Spleen (tissue), 11 donors: ENCODE measurements around the gene NDUFA11. TPM values are rescaled to one million over a fixed set of nuclear protein-coding genes. Genes with fewer than 3 reads are reported as not detected.
A peak's percentile ranks its signal among the peaks of the same experiment; 100 is the strongest.

ENCODE experiments used
- DNase-seq: peaks from one replicate; pipeline ENCODE4 v3.0.0-alpha.2; 2020
- H3K27ac ChIP-seq, 8 donors: fragments of 200-600 bp; sonication (generic) in 7 of 8; 1 replicate in 4 of 8; 2 replicates in 4 of 8; pipeline versions ENCODE4 v1.5.0 to v1.8.0; 2016 to 2021; ENCODE audit warnings: inconsistent platforms in 4 of 8, mild to moderate bottlenecking in 4 of 8, moderate library complexity in 1 of 8
- H3K27me3 ChIP-seq, 7 donors: fragments of 200-600 bp; sonication (generic) in 6 of 7; replicated peaks in 1 of 7; 1 replicate in 4 of 7; 2 replicates in 3 of 7; pipeline versions ENCODE4 v1.5.0 to v1.8.0; 2016 to 2021; ENCODE audit warnings: inconsistent platforms in 3 of 7, mild to moderate bottlenecking in 1 of 7
- H3K36me3 ChIP-seq, 6 donors: fragments of 200-600 bp; sonication (generic) in 5 of 6; 1 replicate in 4 of 6; 2 replicates in 2 of 6; pipeline versions ENCODE4 v1.5.0 to v1.8.0; 2016 to 2021; ENCODE audit warnings: inconsistent platforms in 2 of 6
- H3K4me1 ChIP-seq, 6 donors: fragments of 200-600 bp; sonication (generic) in 5 of 6; 1 replicate in 3 of 6; 2 replicates in 3 of 6; pipeline versions ENCODE4 v1.5.0 to v1.8.0; 2016 to 2021; ENCODE audit warnings: inconsistent platforms in 3 of 6
- H3K4me3 ChIP-seq, 8 donors: fragments of 200-600 bp; sonication (generic) in 7 of 8; 1 replicate in 4 of 8; 2 replicates in 4 of 8; pipeline versions ENCODE4 v1.5.0 to v1.8.0; 2016 to 2021; ENCODE audit warnings: inconsistent platforms in 4 of 8, mild to moderate bottlenecking in 4 of 8, moderate library complexity in 2 of 8
- H3K9me3 ChIP-seq, 8 donors: fragments of 200-600 bp; sonication (generic) in 7 of 8; 1 replicate in 4 of 8; 2 replicates in 4 of 8; pipeline versions ENCODE4 v1.5.0 to v1.8.0; 2016 to 2021; ENCODE audit warnings: inconsistent platforms in 4 of 8
- POLR2A ChIP-seq, 3 donors: fragments of 450-650 bp; IDR thresholded peaks; one replicate each; pipeline ENCODE4 v1.5.1; 2017; ENCODE audit warnings: antibody characterized with exemption in 3 of 3, mild to moderate bottlenecking in 1 of 3
- POLR2AphosphoS5 ChIP-seq, 3 donors: sonication (generic); formaldehyde crosslinking; IDR thresholded peaks; one replicate each; pipeline ENCODE4 v1.5.1; 2017; ENCODE audit warnings: antibody characterized with exemption in 3 of 3
- WGBS, 5 donors: extraction: QIAGEN DNeasy Blood & Tissue Kit in 3 of 5; methylation state at CpG; one replicate each; pipeline versions ENCODE4 v1.1.5 to v1.1.7; 2013 to 2018; 5-methylcytosine and 5-hydroxymethylcytosine counted together
- intact Hi-C: fragments of 100-400 bp; cut with DNase I; formaldehyde crosslinking; loops from one replicate; pipeline ENCODE4 v1.15.0; 2023; ENCODE audit warnings: low total_unique reads
- polyA plus RNA-seq, 3 donors: library from polyadenylated mRNA; stranded (reverse); fragments of 200-250 nt; gene quantifications; one replicate each; pipeline ENCODE4 v1.2.1, GENCODE V29; 2013
- total RNA-seq, 7 donors: library from RNA; depleted of rRNA in 3 of 7; stranded (reverse); fragments of >200 nt in 3 of 7; fragmentation: NEBNext Ultra II Directional in 4 of 7; extraction: Animal tissue kit (Norgen Biotek cat#: 25700) in 4 of 7; gene quantifications; one replicate each; pipeline versions ENCODE4 v1.1.0 to v1.2.1, GENCODE V29; 2016 to 2021
- TF ChIP-seq, protein P1 (sequence below), 11 experiments: fragments of 200-600 bp in 7 of 11; fragments of 450-650 bp in 4 of 11; sonication (generic) in 4 of 11; IDR thresholded peaks in 8 of 11; conservative IDR thresholded peaks in 3 of 11; 1 replicate in 7 of 11; 2 replicates in 4 of 11; pipeline versions ENCODE4 v1.4.0 to v1.8.0; 2016 to 2021; ENCODE audit warnings: antibody characterized with exemption in 11 of 11, inconsistent platforms in 4 of 11, mild to moderate bottlenecking in 1 of 11
- donor health status: healthy with polysubstance abuse.
- donor health status: DM: no; HTN: no; CAD: no; lungs with moderate emphysema.
- donor health status: DM: no; HTN: no; CAD: no.
- donor health status: Bipolar disorder and iron deficiency.
- donor health status: healthy.
- donor health status: DM: no; HTN: no; CAD: no.
- donor health status: DM: yes; HTN: yes; CAD: no.

NDUFA11 gene
- total and polyA plus RNA-seq, 10 donors = 83.8 to 377 (median 123) TPM

DNA sequence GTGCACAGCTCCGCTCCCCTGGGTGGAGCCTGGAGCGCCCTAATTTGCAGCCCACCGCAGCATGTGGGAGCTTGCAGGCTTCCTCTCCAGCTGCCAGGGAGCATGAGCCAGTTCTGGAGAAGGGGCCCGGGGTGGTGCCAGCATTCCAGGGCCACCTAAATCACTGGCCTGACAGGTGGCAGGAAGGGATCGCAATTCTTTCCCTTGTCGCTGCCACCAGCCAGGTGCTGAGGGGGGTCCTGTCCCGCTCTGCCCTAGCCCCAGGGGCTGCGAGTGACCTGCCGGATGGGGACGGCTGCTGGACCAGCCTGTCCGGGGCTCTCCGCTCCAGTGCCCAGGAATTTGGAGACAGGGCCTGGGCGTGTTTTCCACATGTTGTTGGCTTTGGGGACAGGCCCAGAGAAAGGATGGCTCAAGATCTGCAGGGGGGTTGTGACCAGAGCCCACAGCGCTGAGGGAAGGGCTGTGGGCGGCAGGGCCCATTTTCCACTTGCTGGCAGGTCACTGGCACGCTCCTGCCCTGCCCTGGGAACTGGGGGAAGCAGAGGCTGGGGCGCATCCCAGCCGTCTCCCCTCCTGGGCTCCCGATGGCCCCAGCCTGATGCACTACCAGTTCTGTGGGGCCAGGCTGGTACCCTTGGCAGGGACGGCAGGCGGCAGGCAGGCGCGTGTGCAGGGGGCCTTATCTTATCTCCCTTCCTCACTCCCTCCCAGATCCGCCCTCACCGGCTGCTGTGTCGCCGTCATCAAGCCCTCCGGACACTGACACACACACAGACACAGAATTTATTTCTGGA, 9.5 kb downstream of the NDUFA11 start:
- H3K9me3 ChIP-seq = no peaks in the 10 kb centered on the region
- peaks cover 0 to 46% (median 29%) of the 10 kb centered on the region in 6 donors for H3K36me3 ChIP-seq
- intact Hi-C loops = loop anchor here (5.0 kb wide), 1 partner anchor 92 kb away; no protein-coding TSS in a partner anchor
- 64 to 83% (median 66%) methylated on average over 17 to 28 of the region's 28 CpGs for WGBS, 5 donors
- no peak overlapping the region for H3K4me3 ChIP-seq
- peak overlapping the region in 5 of 8 donors; percentile 27 to 54 (median 48) for H3K27ac ChIP-seq
- H3K4me1 ChIP-seq = peaks cover 0 to 46% (median 30%) of the 10 kb centered on the region in 6 donors
- TF ChIP-seq POLR2AphosphoS5 (IDR thresholded peaks at IDR 0.05) (peak; percentile 77 to 82 (median 80)), POLR2A (IDR thresholded peaks at IDR 0.05) (no peak)
- TF ChIP-seq, protein P1, sequence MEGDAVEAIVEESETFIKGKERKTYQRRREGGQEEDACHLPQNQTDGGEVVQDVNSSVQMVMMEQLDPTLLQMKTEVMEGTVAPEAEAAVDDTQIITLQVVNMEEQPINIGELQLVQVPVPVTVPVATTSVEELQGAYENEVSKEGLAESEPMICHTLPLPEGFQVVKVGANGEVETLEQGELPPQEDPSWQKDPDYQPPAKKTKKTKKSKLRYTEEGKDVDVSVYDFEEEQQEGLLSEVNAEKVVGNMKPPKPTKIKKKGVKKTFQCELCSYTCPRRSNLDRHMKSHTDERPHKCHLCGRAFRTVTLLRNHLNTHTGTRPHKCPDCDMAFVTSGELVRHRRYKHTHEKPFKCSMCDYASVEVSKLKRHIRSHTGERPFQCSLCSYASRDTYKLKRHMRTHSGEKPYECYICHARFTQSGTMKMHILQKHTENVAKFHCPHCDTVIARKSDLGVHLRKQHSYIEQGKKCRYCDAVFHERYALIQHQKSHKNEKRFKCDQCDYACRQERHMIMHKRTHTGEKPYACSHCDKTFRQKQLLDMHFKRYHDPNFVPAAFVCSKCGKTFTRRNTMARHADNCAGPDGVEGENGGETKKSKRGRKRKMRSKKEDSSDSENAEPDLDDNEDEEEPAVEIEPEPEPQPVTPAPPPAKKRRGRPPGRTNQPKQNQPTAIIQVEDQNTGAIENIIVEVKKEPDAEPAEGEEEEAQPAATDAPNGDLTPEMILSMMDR (IDR thresholded peaks at IDR 0.05 in 8 of 11, conservative IDR thresholded peaks at IDR 0.05 in 3 of 11) = peak in 1 of 11 experiments; percentile 9
- peak; percentile 78 for DNase-seq
- peaks cover 0 to 33% (median 17%) of the 10 kb centered on the region in 7 donors for H3K27me3 ChIP-seq

DNA sequence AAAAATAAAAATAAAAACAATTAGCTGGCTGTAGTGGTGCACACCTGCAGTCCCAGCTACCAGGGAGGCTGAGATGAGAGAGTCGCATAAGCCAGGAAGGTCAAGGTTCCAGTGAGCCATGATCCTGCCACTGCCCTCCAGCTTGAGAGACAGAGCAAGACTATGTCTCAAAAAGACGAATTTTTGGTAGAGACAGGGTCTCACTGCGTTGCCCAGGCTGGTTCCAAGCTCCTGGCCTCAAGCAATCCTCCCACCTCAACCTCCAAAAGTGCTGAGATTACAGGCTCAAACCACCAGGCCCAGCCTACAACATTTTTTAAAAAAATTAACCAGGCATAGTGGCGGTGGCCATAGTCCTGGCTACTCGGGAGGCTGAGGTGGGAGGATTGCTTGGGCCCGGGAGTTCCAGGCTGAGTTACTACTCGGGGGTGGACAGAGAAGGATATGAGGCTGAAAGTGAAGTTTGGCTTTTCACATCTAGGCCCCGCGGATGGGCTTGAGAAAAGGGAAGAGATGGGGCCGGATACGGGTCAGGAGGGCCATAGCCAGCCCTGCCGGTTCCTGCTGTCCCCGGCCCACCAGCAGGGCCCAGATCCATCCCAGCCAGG, 10.2 kb downstream of the NDUFA11 start:
- 67 to 75% (median 71%) methylated on average over 13 of the region's 13 CpGs for WGBS, 5 donors
- Histone ChIP-seq H3K27me3 (peaks cover 0 to 40% (median 17%) of the 10 kb centered on the region in 7 donors), H3K9me3 (no peaks in the 10 kb centered on the region), H3K4me3 (no peak overlapping the region), H3K36me3 (peaks cover 0 to 46% (median 29%) of the 10 kb centered on the region in 6 donors), H3K4me1 (peaks cover 0 to 46% (median 30%) of the 10 kb centered on the region in 6 donors), H3K27ac (peak overlapping the region in 2 of 8 donors; percentile 46 to 54)
- TF ChIP-seq POLR2A (IDR thresholded peaks at IDR 0.05) = no peak
- peak in 2 of 3 donors; percentile 5 to 23 for TF ChIP-seq POLR2AphosphoS5 (IDR thresholded peaks at IDR 0.05)
- intact Hi-C loops = loop anchor here (5.0 kb wide), 1 partner anchor 91 kb away; no protein-coding TSS in a partner anchor
- DNase-seq = no peak

DNA sequence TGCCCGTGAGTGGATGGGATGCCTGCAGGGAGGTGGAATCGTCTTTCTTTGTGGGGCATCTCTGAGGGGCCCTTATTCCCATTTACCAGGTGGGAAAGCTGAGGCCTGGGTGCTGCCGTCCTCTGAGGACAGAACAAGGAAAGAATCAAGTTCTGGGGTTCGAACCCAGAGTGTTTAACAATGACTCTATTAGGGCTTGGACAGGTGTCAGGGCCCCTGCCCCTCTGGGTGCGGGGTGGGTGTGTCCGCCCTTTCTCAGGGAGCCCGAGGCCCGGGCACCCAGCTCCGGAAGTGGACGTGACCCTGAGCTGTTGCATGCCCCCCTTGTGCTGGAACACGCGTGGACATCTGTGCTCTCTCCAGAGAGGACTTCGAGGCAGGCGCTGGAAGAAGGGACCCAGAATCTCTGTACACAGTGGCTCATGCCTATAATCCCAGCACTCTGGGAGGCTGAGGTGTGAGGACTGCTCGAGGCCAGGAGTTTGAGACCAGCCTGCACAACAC, 10.8 kb downstream of the NDUFA11 start:
- H3K4me3 ChIP-seq = no peak overlapping the region
- peaks cover 0 to 46% (median 30%) of the 10 kb centered on the region in 6 donors for H3K4me1 ChIP-seq
- TF ChIP-seq, protein P1 (IDR thresholded peaks at IDR 0.05 in 8 of 11, conservative IDR thresholded peaks at IDR 0.05 in 3 of 11) = no peak
- TF ChIP-seq POLR2A (IDR thresholded peaks at IDR 0.05) = no peak
- no peak for TF ChIP-seq POLR2AphosphoS5 (IDR thresholded peaks at IDR 0.05)
- intact Hi-C loops = loop anchor here (5.0 kb wide), 1 partner anchor 91 kb away; no protein-coding TSS in a partner anchor
- H3K36me3 ChIP-seq = peaks cover 0 to 41% (median 29%) of the 10 kb centered on the region in 6 donors
- H3K27me3 ChIP-seq = peaks cover 0 to 40% (median 17%) of the 10 kb centered on the region in 7 donors
- H3K27ac ChIP-seq = no peak overlapping the region
- no peaks in the 10 kb centered on the region for H3K9me3 ChIP-seq
- DNase-seq = no peak
- WGBS, 5 donors = 54 to 68% (median 65%) methylated on average over 8 to 15 of the region's 15 CpGs

DNA sequence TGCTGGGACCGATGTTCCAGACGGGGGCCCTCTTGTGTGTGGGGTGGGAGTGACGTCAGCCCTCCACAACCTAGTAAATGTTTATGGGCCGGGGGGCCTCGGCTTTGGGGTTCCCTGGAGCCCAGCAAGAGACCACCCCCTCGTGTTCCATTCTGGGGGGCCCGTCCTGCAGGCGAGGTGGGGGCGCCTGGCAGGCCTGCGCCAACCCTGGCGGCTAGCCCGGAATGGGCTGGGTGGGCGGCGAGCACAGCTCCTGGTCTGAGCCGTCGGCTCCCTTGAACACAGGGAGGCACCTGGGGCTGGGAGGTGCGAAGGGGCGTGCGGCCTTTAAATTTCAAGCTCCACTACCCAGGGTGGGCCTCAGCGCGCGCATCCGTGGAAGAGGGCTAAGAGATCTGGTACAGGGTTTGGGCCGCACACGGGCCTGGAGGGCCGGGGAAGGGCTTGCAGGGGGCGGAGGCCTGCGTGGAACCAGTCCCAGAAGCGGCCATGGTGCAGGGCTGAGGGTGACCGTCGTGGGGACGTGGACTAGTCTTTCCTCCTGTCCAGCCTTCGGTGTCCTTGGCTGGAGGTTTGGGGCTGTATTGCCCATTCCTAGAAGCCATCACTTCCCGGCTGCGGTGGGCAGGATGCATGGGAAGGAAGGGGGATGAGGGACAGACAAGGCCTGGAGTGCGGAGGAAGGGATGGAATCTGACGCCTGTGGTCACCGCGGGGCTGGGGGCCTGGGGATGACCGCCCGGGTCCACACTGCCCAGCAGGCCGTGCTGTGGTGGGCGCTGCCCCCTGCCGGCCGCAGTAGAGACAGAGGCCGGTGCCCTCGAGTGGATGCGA, 11.4 kb downstream of the NDUFA11 start:
- WGBS, 5 donors = 12 to 21% (median 19%) methylated on average over 31 to 48 of the region's 48 CpGs
- TF ChIP-seq POLR2AphosphoS5 (IDR thresholded peaks at IDR 0.05) (peak; percentile 35 to 74 (median 63)), POLR2A (IDR thresholded peaks at IDR 0.05) (no peak)
- TF ChIP-seq, protein P1 (IDR thresholded peaks at IDR 0.05 in 8 of 11, conservative IDR thresholded peaks at IDR 0.05 in 3 of 11) = peak in 8 of 11 experiments; percentile 26 to 74 (median 56)
- Histone ChIP-seq H3K9me3 (no peaks in the 10 kb centered on the region), H3K36me3 (peaks cover 0 to 34% (median 29%) of the 10 kb centered on the region in 6 donors), H3K4me3 (no peak overlapping the region), H3K27me3 (peaks cover 0 to 40% (median 17%) of the 10 kb centered on the region in 7 donors), H3K27ac (no peak overlapping the region), H3K4me1 (peaks cover 0 to 46% (median 30%) of the 10 kb centered on the region in 6 donors)
- DNase-seq = no peak
- intact Hi-C loops = loop anchor here (5.0 kb wide), 1 partner anchor 90 kb away; no protein-coding TSS in a partner anchor
